GM18951 (cell line): ENCODE results near the gene TRIO.

Experiments
- POLR2A ChIP-seq: IDR thresholded peaks from 4 replicates; pipeline ENCODE4 v1.6.1; 2011; ENCODE audit warnings: mild to moderate bottlenecking; ENCODE audit not compliant: insufficient read length, insufficient read depth; ENCODE audit errors: extremely low read depth
- in situ Hi-C: fragments of 300-500 bp; cut with MboI; formaldehyde crosslinking; loops from one replicate; pipeline ENCODE4 v1.12.0; 2022; ENCODE audit warnings: low sequenced_read_pairs, mixed read lengths, inconsistent platforms; ENCODE audit not compliant: unreplicated experiment

TRIO gene

DNA sequence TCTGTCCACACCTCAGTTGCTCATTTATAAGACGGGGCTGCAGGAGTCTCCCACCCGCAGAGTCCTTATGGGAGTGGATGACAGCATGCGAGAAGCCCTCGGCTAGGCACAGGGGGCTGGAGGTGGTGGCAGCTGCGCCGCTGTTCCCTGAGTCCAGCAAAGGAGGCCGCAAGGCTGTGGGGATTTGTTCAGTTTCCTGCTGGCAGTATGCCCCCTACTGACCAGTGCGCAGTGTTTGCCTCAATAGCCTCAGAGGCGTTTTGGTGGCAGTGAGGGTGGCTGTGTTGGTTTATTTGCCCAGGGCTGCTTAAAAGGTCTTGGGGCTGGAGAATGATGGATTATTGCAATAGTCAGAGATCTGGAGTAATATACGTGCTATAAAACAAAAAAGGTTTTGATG, 262.1 kb downstream of the TRIO start:
- no peak for TF ChIP-seq POLR2A
- in situ Hi-C loops: loop anchor here (25.0 kb wide), 1 partner anchor 232 kb away; no protein-coding TSS in a partner anchor

DNA sequence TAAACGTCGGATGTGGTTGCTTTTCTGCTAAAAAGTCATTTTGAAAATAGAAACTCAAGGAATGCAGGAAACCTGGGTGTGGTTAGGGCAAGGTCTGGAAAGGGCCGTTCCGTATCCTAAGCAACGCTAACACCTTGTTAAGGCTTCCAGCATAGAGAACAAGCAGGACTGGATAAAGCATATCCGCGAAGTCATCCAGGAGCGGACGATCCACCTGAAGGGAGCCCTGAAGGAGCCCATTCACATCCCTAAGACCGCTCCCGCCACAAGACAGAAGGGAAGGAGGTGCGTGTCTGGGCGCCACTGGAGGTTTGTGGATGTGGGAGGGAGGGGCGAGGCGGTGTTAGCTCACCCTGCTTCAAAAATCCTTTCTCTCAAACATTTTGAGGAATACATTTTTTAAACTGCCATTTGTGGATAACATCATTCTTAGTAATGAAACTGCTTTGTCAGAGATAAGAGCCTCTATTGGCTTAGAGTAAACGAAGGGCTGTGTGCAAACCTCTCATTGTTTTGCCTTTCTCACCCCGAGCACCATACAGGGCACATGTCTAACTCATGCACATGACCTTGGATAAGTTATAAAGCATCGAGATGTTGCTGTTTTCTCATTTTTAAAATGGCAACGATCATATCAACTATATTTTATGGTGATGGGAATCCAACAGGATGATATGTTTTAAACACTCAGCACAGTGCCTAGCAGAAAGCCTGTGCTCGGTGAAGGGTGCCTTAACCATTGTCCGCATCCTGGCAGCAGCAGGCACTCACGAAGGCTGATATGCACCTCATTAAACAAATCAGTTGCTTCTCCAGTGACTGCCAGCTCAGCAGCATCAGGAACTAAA, 262.8 kb downstream of the TRIO start:
- in situ Hi-C loops: loop anchor here (25.0 kb wide), 1 partner anchor 231 kb away; no protein-coding TSS in a partner anchor
- TF ChIP-seq POLR2A: no peak

DNA sequence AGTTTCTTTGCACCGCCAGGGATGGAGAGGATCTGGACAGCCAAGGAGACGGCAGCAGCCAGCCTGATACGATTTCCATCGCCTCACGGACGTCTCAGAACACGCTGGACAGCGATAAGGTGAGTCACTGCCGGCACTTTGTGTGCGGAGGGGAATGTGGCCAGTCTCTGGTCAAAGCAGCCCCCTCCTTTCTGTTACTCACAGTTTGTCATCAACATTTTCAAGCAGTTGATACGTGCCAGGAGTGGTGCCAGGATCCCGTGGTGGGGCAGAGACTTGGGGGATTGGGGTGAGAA, 263.4 kb downstream of the TRIO start:
- no peak for TF ChIP-seq POLR2A
- in situ Hi-C loops: loop anchor here (25.0 kb wide), 1 partner anchor 231 kb away; no protein-coding TSS in a partner anchor

DNA sequence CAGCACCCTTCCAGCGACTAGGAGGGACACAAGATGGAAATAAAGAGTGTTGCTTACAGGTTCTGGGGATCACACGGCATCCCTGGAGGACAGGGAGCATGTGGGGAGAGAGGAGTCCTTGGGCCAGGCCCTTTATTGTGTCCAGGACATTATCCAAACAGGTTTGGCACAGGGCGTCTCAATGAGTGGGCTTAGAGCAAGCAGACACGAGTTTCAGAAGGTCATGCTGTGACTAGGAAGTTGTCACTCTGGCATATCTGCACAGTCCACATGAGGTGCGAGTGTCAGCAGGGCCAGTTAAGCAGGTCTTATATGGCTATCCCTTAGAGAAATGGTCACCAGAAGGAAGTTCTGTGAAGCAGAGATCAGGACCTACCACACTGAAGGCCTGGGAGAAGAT, 263.9 kb downstream of the TRIO start:
- in situ Hi-C loops: loop anchor here (25.0 kb wide), 1 partner anchor 230 kb away; no protein-coding TSS in a partner anchor

DNA sequence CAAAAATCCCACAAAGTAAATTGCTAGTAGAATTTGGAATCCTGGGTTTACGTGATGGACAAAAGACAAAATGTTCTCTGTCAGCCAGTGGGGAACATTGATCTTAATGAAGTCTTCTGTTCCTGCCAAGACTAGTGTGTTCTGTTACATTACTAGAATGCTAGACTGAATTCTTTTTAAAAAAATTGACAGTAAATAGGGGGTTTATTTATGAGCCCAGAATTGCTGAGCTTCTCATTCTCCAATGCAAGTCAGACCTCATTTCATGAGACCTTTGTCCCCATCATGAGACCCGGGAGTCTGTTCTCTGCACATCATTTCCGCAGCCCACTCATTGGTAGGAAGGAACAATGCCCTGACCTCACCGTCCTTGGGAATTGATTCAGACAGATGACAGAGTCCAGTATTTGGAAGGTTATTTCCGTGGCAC, 264.6 kb downstream of the TRIO start:
- no peak for TF ChIP-seq POLR2A
- in situ Hi-C loops: loop anchor here (25.0 kb wide), 1 partner anchor 230 kb away; no protein-coding TSS in a partner anchor

More for the DNA sequence above, 263.9 kb downstream of the TRIO start:
- no peak for TF ChIP-seq POLR2A

DNA sequence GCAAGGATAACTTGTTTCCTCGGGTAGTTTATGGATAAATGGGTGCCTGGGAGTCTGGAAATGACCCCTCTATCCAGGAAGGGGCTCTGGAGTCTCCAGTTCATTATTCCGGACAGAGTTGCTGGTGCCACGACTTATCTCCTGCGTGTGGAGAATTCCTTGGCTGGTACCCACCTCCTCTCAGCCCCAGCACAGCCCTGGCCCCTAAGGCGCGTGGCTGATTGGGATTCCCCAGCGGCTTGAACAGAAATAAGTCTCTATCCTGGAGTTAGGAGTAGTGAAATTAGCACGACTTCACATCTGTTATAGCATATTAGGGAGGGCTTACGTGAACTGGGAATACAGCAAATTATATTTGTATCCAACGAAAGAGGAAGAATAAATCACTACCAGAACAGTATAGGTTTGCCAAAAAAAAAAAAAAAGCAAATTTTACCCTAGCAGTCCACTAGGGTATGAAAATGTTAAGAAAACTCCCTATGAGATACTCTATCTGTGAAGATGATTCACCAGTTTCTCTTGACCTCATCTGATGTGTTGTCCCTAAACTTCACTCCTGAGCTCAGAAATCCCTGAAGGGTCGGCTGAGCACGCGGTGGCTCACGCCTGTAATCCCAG, 265.9 kb downstream of the TRIO start:
- in situ Hi-C loops: loop anchor here (25.0 kb wide), 1 partner anchor 228 kb away; no protein-coding TSS in a partner anchor
- TF ChIP-seq POLR2A: no peak

DNA sequence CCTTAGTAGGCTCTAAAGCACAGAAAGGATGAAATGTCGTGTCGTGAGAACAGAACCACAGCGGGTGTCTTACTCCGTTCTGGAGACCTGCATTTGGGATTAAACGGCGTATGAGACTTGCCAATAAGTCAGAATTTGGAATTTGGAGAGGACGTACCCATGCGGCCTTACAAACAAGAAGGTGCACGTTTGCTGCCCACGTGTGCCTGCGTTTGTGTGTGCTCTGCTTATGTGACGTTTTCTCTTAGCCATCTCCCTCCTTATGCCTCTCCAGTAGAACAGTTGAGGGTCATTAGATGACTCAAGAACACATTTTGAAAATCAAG, 266.9 kb downstream of the TRIO start:
- TF ChIP-seq POLR2A: no peak
- in situ Hi-C loops: loop anchor here (25.0 kb wide), 1 partner anchor 227 kb away; no protein-coding TSS in a partner anchor

DNA sequence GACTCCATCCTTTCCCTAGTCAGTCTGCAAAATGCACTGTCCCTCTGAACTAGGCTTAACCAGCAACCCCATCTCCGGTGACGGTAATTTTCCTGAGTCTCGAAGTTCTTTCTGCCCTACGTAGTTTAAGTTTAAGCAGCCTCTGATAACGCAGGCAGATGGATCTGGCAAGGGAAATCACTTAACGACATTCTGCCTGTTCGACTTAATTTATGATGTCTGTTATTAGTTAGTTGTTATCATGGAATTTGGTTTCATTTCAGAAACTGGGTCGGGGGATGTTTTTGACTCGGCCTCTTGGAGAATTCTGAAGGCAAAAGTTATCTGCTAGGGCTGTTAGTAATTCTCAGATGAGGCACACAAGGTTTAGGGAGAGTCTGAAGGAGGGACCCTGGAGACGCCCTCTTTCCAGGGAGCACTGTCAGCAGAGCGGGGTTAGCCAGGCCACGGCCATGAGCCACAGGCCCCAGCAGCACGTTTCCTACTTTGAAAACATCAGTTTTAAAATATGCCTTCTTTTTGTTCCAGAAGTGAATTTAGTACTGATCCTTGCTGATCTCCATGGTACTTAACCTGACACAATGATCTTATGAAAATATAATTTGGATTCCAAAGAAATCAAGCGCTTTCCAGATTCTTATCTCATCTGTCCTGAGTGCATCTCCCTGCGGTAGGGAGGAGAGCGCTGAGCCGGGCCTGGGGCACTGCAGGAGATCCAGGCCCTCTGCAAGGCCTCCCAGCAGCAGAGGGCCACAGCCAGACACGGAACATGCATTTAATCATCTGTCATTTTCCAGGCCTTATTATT, 267.5 kb downstream of the TRIO start:
- in situ Hi-C loops: loop anchor here (25.0 kb wide), 1 partner anchor 227 kb away; no protein-coding TSS in a partner anchor
- no peak for TF ChIP-seq POLR2A

DNA sequence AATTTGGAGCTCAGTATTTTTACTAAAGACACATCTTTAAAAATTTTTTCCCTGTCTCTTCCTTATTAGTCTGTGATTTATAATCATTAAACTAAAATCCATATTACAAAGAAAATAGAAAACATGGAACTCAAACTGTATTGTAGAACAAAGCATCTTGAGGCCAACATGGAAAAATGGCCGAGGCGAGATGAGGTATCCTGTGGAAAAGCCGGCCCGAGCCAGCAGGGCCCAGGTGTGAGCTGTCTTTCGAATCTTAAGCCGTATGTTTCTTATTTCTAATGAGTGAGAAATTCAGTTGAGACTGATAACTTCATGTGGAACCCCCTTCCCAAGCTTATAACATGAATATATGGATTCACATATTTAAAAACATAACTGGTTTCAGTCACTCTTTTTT, 268.1 kb downstream of the TRIO start:
- in situ Hi-C loops: loop anchor here (25.0 kb wide), 1 partner anchor 226 kb away; no protein-coding TSS in a partner anchor
- TF ChIP-seq POLR2A: no peak

DNA sequence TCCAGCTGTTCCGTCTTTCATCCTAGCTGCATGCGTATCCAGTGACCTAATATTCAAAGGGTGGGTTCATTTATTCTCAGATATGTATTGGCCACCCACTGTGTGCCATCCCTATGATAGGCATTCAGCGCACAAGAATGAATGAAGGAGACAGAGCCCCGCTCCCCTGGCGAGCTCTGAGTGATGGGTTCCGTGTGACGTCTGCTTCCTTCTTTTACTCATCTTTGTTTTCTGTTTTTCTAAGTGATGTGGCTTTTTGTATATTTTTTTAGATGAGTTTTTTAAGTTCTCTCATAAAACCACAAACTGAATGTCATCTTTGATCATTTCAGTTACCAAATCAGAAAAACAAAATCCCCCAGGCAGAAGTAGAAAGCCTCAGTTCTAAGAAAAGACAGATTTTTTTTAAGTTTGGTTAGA, 270.2 kb downstream of the TRIO start:
- no peak for TF ChIP-seq POLR2A
- in situ Hi-C loops: loop anchor here (25.0 kb wide), 1 partner anchor 224 kb away; no protein-coding TSS in a partner anchor

DNA sequence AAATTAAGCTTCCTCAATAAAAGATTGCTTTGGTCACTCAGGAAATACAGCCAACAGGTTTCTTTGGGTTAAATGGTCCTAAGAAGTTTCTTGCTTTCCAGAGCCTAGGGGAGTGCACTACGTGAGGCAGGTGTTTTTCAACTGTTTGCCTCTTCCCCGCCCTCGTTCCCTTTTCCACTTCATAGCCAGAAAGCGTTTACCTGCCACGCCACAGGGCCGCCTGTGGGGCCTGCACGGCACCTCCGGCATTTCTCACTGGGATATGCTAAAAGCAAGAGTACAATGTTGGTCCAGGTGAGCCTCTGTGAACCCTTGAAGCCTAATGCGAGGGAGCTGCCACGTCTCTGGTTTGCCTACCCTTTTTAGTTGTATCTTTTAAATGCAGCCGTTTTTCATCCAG, 270.9 kb downstream of the TRIO start:
- TF ChIP-seq POLR2A: no peak
- in situ Hi-C loops: loop anchor here (25.0 kb wide), 1 partner anchor 223 kb away; no protein-coding TSS in a partner anchor

DNA sequence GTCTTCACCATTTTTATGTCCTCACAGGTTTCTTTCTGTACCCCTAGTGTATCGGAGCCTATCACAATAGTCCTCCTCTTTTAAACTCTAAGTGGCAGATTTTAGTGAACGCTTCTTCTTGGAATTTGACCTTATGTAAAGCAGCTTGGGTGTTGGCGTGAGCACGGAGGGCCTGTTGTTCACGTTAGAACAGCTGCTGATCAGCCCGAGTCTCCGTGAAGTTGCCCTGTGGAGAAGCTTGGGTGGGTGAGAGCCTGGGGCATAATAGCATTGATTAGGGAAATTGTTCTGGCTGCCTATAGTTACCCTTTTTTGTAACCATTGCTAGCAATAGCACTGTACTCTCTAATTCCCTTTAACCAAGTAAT, 271.5 kb downstream of the TRIO start:
- in situ Hi-C loops: loop anchor here (25.0 kb wide), 1 partner anchor 223 kb away; no protein-coding TSS in a partner anchor
- no peak for TF ChIP-seq POLR2A
